ENCODE results near the gene TSPAN1. TPM values are rescaled to one million over a fixed set of nuclear protein-coding genes. Genes with fewer than 3 reads are reported as not detected.

TSPAN1 gene
- total RNA-seq, 1 experiment from 2014 or later, result not detected

GRCh38 chr1:46181343-46182260 lies 6.7 kb downstream of the TSPAN1 start:
- DNase-seq (ENCODE audit: low read depth, low spot score), result no peak
- in situ Hi-C loops (cut with HindIII; ENCODE audit: low pct_unique_long_range_greater_than_20kb, low sequenced_read_pairs), result no loop called here

GRCh38 chr1:46183079-46183847 lies 8.4 kb downstream of the TSPAN1 start:
- in situ Hi-C loops (cut with HindIII; ENCODE audit: low pct_unique_long_range_greater_than_20kb, low sequenced_read_pairs), result no loop called here
- peak; percentile 56 for DNase-seq (ENCODE audit: low read depth, low spot score)

GRCh38 chr1:46183926-46184557 lies 9.2 kb downstream of the TSPAN1 start:
- in situ Hi-C loops (cut with HindIII; ENCODE audit: low pct_unique_long_range_greater_than_20kb, low sequenced_read_pairs), result no loop called here
- no peak for DNase-seq (ENCODE audit: low read depth, low spot score)

- no peak for DNase-seq (ENCODE audit: low read depth, low spot score)
- in situ Hi-C loops (cut with HindIII; ENCODE audit: low pct_unique_long_range_greater_than_20kb, low sequenced_read_pairs), result no loop called here
Observed at GRCh38 chr1:46184920-46185658, 10.2 kb downstream of the TSPAN1 start.

GRCh38 chr1:46186076-46186475 lies 11.2 kb downstream of the TSPAN1 start:
- in situ Hi-C loops (cut with HindIII; ENCODE audit: low pct_unique_long_range_greater_than_20kb, low sequenced_read_pairs), result no loop called here
- no peak for DNase-seq (ENCODE audit: low read depth, low spot score)

GRCh38 chr1:46187106-46187869 lies 12.4 kb downstream of the TSPAN1 start:
- DNase-seq (ENCODE audit: low read depth, low spot score), result no peak
- in situ Hi-C loops (cut with HindIII; ENCODE audit: low pct_unique_long_range_greater_than_20kb, low sequenced_read_pairs), result no loop called here

- in situ Hi-C loops (cut with HindIII; ENCODE audit: low pct_unique_long_range_greater_than_20kb, low sequenced_read_pairs), result no loop called here
- DNase-seq (ENCODE audit: low read depth, low spot score), result peak; percentile 73
Observed at GRCh38 chr1:46188295-46189030, 13.6 kb downstream of the TSPAN1 start.

GRCh38 chr1:46190539-46190938 lies 15.7 kb downstream of the TSPAN1 start:
- no peak for DNase-seq (ENCODE audit: low read depth, low spot score)
- in situ Hi-C loops (cut with HindIII; ENCODE audit: low pct_unique_long_range_greater_than_20kb, low sequenced_read_pairs), result no loop called here

GRCh38 chr1:46191033-46191701 lies 16.3 kb downstream of the TSPAN1 start:
- DNase-seq (ENCODE audit: low read depth, low spot score), result no peak
- in situ Hi-C loops (cut with HindIII; ENCODE audit: low pct_unique_long_range_greater_than_20kb, low sequenced_read_pairs), result no loop called here

GRCh38 chr1:46192171-46192570 lies 17.3 kb downstream of the TSPAN1 start:
- in situ Hi-C loops (cut with HindIII; ENCODE audit: low pct_unique_long_range_greater_than_20kb, low sequenced_read_pairs), result no loop called here
- DNase-seq (ENCODE audit: low read depth, low spot score), result no peak

- in situ Hi-C loops (cut with HindIII; ENCODE audit: low pct_unique_long_range_greater_than_20kb, low sequenced_read_pairs), result no loop called here
- no peak for DNase-seq (ENCODE audit: low read depth, low spot score)
Observed at GRCh38 chr1:46193285-46193684, 18.4 kb downstream of the TSPAN1 start.

- DNase-seq (ENCODE audit: low read depth, low spot score), result no peak
- in situ Hi-C loops (cut with HindIII; ENCODE audit: low pct_unique_long_range_greater_than_20kb, low sequenced_read_pairs), result no loop called here
Observed at GRCh38 chr1:46193984-46194570, 19.2 kb downstream of the TSPAN1 start.

- no peak for DNase-seq (ENCODE audit: low read depth, low spot score)
- in situ Hi-C loops (cut with HindIII; ENCODE audit: low pct_unique_long_range_greater_than_20kb, low sequenced_read_pairs), result no loop called here
Observed at GRCh38 chr1:46194641-46195193, 19.8 kb downstream of the TSPAN1 start.

- no peak for DNase-seq (ENCODE audit: low read depth, low spot score)
- in situ Hi-C loops (cut with HindIII; ENCODE audit: low pct_unique_long_range_greater_than_20kb, low sequenced_read_pairs), result no loop called here
Observed at GRCh38 chr1:46196609-46197008, 21.7 kb downstream of the TSPAN1 start.

- DNase-seq (ENCODE audit: low read depth, low spot score), result no peak
- in situ Hi-C loops (cut with HindIII; ENCODE audit: low pct_unique_long_range_greater_than_20kb, low sequenced_read_pairs), result no loop called here
Observed at GRCh38 chr1:46197560-46197963, 22.7 kb downstream of the TSPAN1 start.
